Suprapubic skin (tissue), 4 donors: ENCODE measurements around the gene CEP85. TPM values are rescaled to one million over a fixed set of nuclear protein-coding genes. Genes with fewer than 3 reads are reported as not detected.

Source experiments
- DNase-seq, 2 donors: peaks; one replicate each; pipeline ENCODE4 v3.0.0-alpha.2; 2019; ENCODE audit warnings: low spot score in 2 of 2
- H3K27ac ChIP-seq: fragments of 200-600 bp; sonication (generic); one replicate; pipeline ENCODE4 v1.5.1; 2019
- H3K27me3 ChIP-seq: fragments of 200-600 bp; sonication (generic); one replicate; pipeline ENCODE4 v1.5.1; 2019
- H3K36me3 ChIP-seq: fragments of 200-600 bp; sonication (generic); one replicate; pipeline ENCODE4 v1.5.1; 2019
- H3K4me1 ChIP-seq: fragments of 200-600 bp; sonication (generic); one replicate; pipeline ENCODE4 v1.5.1; 2019
- H3K4me3 ChIP-seq: fragments of 200-600 bp; sonication (generic); one replicate; pipeline ENCODE4 v1.5.1; 2019; ENCODE audit warnings: mild to moderate bottlenecking
- H3K9me3 ChIP-seq: fragments of 200-600 bp; sonication (generic); one replicate; pipeline ENCODE4 v1.5.1; 2019
- EP300 ChIP-seq: sonication (generic); formaldehyde crosslinking; IDR thresholded peaks from one replicate; pipeline ENCODE4 v1.6.1; 2017; ENCODE audit warnings: antibody characterized with exemption
- POLR2A ChIP-seq, 2 donors: fragments of 450-650 bp; IDR thresholded peaks; one replicate each; pipeline ENCODE4 v1.6.1; 2017; ENCODE audit warnings: antibody characterized with exemption in 2 of 2, mild to moderate bottlenecking in 2 of 2, moderate library complexity in 2 of 2
- POLR2AphosphoS5 ChIP-seq, 3 donors: sonication (generic); formaldehyde crosslinking; IDR thresholded peaks; one replicate each; pipeline ENCODE4 v1.6.1; 2017; ENCODE audit warnings: antibody characterized with exemption in 3 of 3
- WGBS: methylation state at CpG from one replicate; pipeline ENCODE4 v1.1.5; 2018; 5-methylcytosine and 5-hydroxymethylcytosine counted together
- total RNA-seq, 4 donors: library from RNA; depleted of rRNA; stranded (reverse); fragments of >200 nt; gene quantifications; one replicate each; pipeline ENCODE4 v1.1.0, GENCODE V29; 2016
- TF ChIP-seq, protein P1 (sequence below), 2 donors: fragments of 200-600 bp in 1 of 2; fragments of 450-650 bp in 1 of 2; sonication (generic) in 1 of 2; IDR thresholded peaks; one replicate each; pipeline ENCODE4 v1.5.1; 2016 to 2019; ENCODE audit warnings: antibody characterized with exemption in 2 of 2, mild to moderate bottlenecking in 1 of 2, moderate library complexity in 1 of 2

Gene CEP85
- total RNA-seq, 4 donors from 2014 or later, result 18.2 to 27.8 (median 18.7) TPM

DNA sequence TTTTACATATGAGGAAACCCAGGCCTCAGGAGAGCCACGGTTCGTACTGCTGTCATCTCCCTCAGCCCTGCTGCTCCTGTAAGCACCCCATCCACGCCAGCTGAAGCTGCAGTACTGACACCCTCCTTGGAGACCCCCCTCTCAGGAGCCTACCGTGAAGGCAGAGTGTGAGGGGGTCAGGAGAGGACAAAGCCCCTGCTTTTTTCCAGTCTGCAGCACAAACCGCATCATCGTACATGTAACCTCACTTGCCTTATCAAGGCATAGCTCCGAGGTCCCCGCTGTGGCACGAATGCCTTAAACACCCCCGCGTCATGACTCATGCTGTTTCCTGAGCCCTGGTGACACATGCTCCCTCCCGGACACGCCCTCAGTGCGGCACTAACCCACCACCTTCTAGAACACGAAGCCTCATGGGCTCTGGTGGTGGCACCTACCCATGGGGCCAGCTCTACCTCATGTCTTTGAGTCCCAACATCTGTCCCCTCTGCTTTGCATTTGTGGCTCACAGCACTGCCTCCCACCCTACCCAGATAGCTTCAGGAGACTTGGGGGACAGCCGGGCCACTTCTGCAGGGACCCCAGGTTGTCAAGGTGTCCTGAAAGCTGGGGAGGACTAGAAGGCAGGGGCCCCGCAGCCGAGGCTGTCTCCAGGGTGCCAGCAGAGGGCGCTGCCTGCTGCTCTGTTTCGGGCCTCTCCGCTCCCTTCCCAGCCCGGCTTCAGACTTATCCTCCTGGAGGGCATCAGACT, 50.8 kb downstream of the CEP85 start:
- H3K36me3 ChIP-seq, result no peaks in the 10 kb centered on the region
- H3K9me3 ChIP-seq, result no peaks in the 10 kb centered on the region
- WGBS, result 27% methylated on average over 22 of the region's 22 CpGs
- peak overlapping the region; percentile 75 for H3K27ac ChIP-seq
- peaks cover 87% of the 10 kb centered on the region for H3K4me1 ChIP-seq
- DNase-seq, result peak; percentile 93 to 94
- no peaks in the 10 kb centered on the region for H3K27me3 ChIP-seq
- H3K4me3 ChIP-seq, result no peak overlapping the region
- TF ChIP-seq, protein P1, sequence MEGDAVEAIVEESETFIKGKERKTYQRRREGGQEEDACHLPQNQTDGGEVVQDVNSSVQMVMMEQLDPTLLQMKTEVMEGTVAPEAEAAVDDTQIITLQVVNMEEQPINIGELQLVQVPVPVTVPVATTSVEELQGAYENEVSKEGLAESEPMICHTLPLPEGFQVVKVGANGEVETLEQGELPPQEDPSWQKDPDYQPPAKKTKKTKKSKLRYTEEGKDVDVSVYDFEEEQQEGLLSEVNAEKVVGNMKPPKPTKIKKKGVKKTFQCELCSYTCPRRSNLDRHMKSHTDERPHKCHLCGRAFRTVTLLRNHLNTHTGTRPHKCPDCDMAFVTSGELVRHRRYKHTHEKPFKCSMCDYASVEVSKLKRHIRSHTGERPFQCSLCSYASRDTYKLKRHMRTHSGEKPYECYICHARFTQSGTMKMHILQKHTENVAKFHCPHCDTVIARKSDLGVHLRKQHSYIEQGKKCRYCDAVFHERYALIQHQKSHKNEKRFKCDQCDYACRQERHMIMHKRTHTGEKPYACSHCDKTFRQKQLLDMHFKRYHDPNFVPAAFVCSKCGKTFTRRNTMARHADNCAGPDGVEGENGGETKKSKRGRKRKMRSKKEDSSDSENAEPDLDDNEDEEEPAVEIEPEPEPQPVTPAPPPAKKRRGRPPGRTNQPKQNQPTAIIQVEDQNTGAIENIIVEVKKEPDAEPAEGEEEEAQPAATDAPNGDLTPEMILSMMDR (IDR thresholded peaks at IDR 0.05), result peak; percentile 38 to 65
- TF ChIP-seq EP300 (no peak), POLR2AphosphoS5 (IDR thresholded peaks at IDR 0.05) (peak in 1 of 3 donors; percentile 56)

DNA sequence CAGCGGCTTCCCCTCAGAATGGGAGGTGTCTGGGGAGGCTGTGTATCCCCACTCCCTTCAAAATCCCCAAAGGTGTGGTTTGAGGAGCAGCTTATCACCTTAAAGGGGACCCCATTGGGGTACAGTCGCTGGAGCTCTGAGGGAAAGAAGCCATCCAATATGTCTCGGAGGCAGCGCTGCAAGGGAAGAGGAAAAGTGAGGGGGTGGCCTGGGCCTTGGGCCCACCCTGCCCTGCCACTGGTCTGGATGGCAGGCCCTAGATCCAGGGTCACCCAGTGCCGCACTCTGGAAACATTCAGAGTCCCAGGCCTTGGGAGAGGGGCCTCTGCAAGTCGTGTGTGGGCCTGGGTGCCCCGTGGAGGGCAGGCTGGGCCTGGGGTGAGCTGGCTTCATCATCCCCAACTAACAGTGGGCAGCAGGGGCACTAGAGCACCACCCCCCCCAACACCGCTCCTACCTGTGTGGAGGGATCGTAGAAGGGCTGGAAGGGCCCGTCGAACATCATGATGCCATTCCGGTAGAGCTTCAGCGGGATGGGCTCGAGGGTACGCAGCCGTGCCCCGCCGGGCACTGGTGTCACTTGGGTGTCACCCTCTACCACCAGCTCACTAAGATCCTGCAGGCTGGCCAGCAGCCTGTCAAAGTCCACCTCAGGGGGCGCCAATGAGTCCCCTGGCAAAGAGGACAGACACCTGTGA, 51.5 kb downstream of the CEP85 start:
- 67% methylated on average over 3 of the region's 19 CpGs for WGBS

DNA sequence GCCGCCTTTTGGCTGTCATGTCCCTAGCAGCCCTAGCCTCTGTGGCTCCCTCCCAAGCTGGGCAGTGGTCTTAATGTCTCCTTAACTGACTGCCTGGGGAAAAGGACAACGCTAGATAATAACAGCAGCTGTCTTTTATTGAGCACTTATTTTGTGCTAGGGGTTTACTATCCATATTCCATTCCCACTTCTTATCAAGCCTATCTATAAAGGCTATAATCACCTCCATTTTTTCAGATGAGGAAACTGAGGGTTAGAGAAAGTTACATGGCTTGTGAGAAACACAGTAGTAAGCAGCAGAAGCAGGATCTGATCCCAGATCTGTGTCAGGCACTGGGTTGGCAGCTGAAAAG, 52.0 kb downstream of the CEP85 start:
- 86% methylated on average over 2 of the region's 2 CpGs for WGBS
- TF ChIP-seq, protein P1 (IDR thresholded peaks at IDR 0.05), result no peak
- TF ChIP-seq POLR2AphosphoS5 (IDR thresholded peaks at IDR 0.05), result no peak
- TF ChIP-seq POLR2A (IDR thresholded peaks at IDR 0.05), result no peak
- TF ChIP-seq EP300, result no peak
- H3K4me3 ChIP-seq, result no peak overlapping the region
- H3K27ac ChIP-seq, result peak overlapping the region; percentile 75
- DNase-seq, result no peak
- H3K36me3 ChIP-seq, result no peaks in the 10 kb centered on the region
- no peaks in the 10 kb centered on the region for H3K9me3 ChIP-seq
- H3K27me3 ChIP-seq, result no peaks in the 10 kb centered on the region
- H3K4me1 ChIP-seq, result peaks cover 93% of the 10 kb centered on the region

More for the DNA sequence above, 51.5 kb downstream of the CEP85 start:
- Histone ChIP-seq H3K4me1 (peaks cover 93% of the 10 kb centered on the region), H3K9me3 (no peaks in the 10 kb centered on the region), H3K27ac (peak overlapping the region; percentile 75), H3K4me3 (no peak overlapping the region), H3K27me3 (no peaks in the 10 kb centered on the region), H3K36me3 (no peaks in the 10 kb centered on the region)
- DNase-seq, result peak; percentile 67 to 73
- TF ChIP-seq EP300, result no peak
- TF ChIP-seq, protein P1 (IDR thresholded peaks at IDR 0.05), result peak in 1 of 2 donors; percentile 10
- no peak for TF ChIP-seq POLR2A (IDR thresholded peaks at IDR 0.05)

DNA sequence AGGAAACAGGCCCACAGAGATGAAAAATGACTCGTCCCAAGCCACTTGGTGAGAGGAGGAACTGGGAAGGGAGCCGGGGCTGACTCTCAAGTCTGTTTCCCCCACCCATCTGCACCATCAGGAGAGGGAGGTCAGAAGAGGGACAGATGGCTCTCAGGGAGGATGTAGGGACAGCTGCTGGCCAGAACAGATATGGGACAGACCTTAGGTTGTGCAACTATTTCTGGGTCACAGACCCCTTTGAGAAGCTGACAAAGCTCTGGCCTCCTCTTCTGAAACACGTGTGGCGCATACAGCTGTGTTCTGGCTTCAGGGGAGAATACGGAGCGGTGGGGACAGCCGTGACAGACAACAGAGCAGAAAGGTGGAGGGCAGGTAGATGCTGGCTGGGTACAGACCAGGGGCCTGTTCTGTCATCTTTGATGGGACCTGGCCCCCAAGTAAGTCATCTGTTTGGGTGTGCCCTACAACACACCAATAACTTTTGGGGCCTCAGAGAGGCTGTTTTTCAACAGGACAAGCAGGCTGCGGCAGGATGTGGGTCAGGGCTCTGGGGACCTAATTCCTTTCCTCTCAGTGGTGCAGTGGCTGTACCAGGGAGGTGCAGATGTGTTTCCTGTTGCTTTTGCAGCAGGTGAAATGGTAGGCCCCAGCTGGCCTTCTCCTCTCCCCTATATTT, 53.2 kb downstream of the CEP85 start:
- Histone ChIP-seq H3K9me3 (no peaks in the 10 kb centered on the region), H3K27ac (peak overlapping the region; percentile 75), H3K36me3 (no peaks in the 10 kb centered on the region), H3K4me1 (peaks cover 89% of the 10 kb centered on the region), H3K4me3 (no peak overlapping the region), H3K27me3 (no peaks in the 10 kb centered on the region)
- 49% methylated on average over 8 of the region's 8 CpGs for WGBS
- peak in 1 of 2 donors; percentile 73 for DNase-seq
- TF ChIP-seq, protein P1 (IDR thresholded peaks at IDR 0.05), result no peak
- TF ChIP-seq EP300 (no peak), POLR2A (IDR thresholded peaks at IDR 0.05) (no peak), POLR2AphosphoS5 (IDR thresholded peaks at IDR 0.05) (peak in 2 of 3 donors; percentile 4 to 55)

DNA sequence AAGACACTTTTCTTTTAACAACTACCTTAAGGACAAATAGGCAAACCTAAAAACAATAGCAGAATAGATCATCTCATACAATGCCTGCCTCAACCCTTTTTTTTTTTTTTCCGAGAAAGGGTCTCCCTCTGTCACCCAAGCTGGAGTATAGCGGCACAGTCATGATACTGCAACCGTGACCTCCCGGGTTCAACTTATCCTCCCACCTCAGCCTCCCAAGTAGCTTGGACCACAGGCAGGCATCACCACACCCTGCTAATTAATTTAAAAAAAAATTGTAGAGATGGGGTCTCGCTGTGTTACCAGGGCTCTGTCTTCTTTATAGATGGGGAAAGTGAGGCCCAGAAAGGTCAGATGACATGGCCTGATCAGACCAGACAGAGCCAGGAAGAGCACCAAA, 53.8 kb downstream of the CEP85 start:
- H3K27ac ChIP-seq, result peak overlapping the region; percentile 7
- no peaks in the 10 kb centered on the region for H3K36me3 ChIP-seq
- no peaks in the 10 kb centered on the region for H3K9me3 ChIP-seq
- H3K4me3 ChIP-seq, result no peak overlapping the region
- TF ChIP-seq POLR2AphosphoS5 (IDR thresholded peaks at IDR 0.05) (no peak), POLR2A (IDR thresholded peaks at IDR 0.05) (no peak), EP300 (no peak)
- TF ChIP-seq, protein P1 (IDR thresholded peaks at IDR 0.05), result no peak
- peaks cover 83% of the 10 kb centered on the region for H3K4me1 ChIP-seq
- WGBS, result 93% methylated on average over 5 of the region's 5 CpGs
- no peaks in the 10 kb centered on the region for H3K27me3 ChIP-seq
- no peak for DNase-seq
